Suprapubic skin (tissue), 4 donors: ENCODE data around the gene HEATR3. TPM values are rescaled to one million over a fixed set of nuclear protein-coding genes. Genes with fewer than 3 reads are reported as not detected.

Experiments
- DNase-seq, 2 donors: peaks; one replicate each; pipeline ENCODE4 v3.0.0-alpha.2; 2019; ENCODE audit warnings: low spot score in 2 of 2
- H3K27ac ChIP-seq: fragments of 200-600 bp; sonication (generic); one replicate; pipeline ENCODE4 v1.5.1; 2019
- H3K27me3 ChIP-seq: fragments of 200-600 bp; sonication (generic); one replicate; pipeline ENCODE4 v1.5.1; 2019
- H3K36me3 ChIP-seq: fragments of 200-600 bp; sonication (generic); one replicate; pipeline ENCODE4 v1.5.1; 2019
- H3K4me1 ChIP-seq: fragments of 200-600 bp; sonication (generic); one replicate; pipeline ENCODE4 v1.5.1; 2019
- H3K4me3 ChIP-seq: fragments of 200-600 bp; sonication (generic); one replicate; pipeline ENCODE4 v1.5.1; 2019; ENCODE audit warnings: mild to moderate bottlenecking
- H3K9me3 ChIP-seq: fragments of 200-600 bp; sonication (generic); one replicate; pipeline ENCODE4 v1.5.1; 2019
- CTCF ChIP-seq, 2 donors: fragments of 200-600 bp in 1 of 2; fragments of 450-650 bp in 1 of 2; sonication (generic) in 1 of 2; IDR thresholded peaks; one replicate each; pipeline ENCODE4 v1.5.1; 2016 to 2019; ENCODE audit warnings: antibody characterized with exemption in 2 of 2, mild to moderate bottlenecking in 1 of 2, moderate library complexity in 1 of 2
- EP300 ChIP-seq: sonication (generic); formaldehyde crosslinking; IDR thresholded peaks from one replicate; pipeline ENCODE4 v1.6.1; 2017; ENCODE audit warnings: antibody characterized with exemption
- POLR2A ChIP-seq, 2 donors: fragments of 450-650 bp; IDR thresholded peaks; one replicate each; pipeline ENCODE4 v1.6.1; 2017; ENCODE audit warnings: antibody characterized with exemption in 2 of 2, mild to moderate bottlenecking in 2 of 2, moderate library complexity in 2 of 2
- POLR2AphosphoS5 ChIP-seq, 3 donors: sonication (generic); formaldehyde crosslinking; IDR thresholded peaks; one replicate each; pipeline ENCODE4 v1.6.1; 2017; ENCODE audit warnings: antibody characterized with exemption in 3 of 3
- WGBS: methylation state at CpG from one replicate; pipeline ENCODE4 v1.1.5; 2018; 5-methylcytosine and 5-hydroxymethylcytosine counted together
- total RNA-seq, 4 donors: library from RNA; depleted of rRNA; stranded (reverse); fragments of >200 nt; gene quantifications; one replicate each; pipeline ENCODE4 v1.1.0, GENCODE V29; 2016

Gene HEATR3
- total RNA-seq, 4 donors from 2014 or later: 12.4 to 19.3 (median 18.5) TPM

DNA sequence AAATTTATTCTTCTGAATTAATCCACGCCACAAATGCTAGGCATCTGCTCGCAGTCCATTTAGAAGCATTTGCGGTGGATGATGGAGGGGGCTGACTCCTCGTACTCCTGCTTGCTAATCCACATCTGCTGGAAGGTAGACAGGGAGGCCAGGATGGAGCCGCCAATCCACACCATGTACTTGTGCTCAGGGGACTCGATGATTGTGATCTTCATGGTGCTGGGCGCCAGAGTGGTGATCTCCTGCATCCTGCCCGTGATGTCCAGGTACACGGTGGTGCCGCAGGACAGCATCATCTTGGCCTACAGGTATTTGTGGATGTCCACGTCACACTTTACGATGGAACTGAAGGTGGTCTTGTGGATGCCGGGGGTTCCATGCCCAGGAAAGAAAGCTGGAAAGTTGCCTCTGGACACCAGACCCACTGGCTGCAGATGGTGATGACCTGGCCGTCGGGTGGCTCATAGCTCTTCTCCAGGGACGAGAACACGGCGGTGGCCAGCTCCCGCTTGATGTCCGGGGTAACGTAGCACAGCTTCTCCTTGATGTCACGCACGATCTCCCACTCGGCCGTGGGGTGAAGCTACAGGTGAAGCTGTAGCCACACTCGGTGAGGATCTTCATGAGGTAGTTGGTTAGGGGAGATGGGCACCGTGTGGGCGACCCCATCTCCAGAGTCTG is 7.5 kb upstream of the HEATR3 start:
- H3K27me3 ChIP-seq: no peaks in the 10 kb centered on the region
- no peak overlapping the region for H3K4me3 ChIP-seq
- DNase-seq: no peak
- H3K4me1 ChIP-seq: no peaks in the 10 kb centered on the region
- no peak for TF ChIP-seq POLR2A (IDR thresholded peaks at IDR 0.05)
- no peak for TF ChIP-seq EP300
- TF ChIP-seq CTCF (IDR thresholded peaks at IDR 0.05): no peak
- H3K27ac ChIP-seq: no peak overlapping the region
- WGBS: 97% methylated on average over 25 of the region's 28 CpGs
- H3K36me3 ChIP-seq: no peaks in the 10 kb centered on the region
- H3K9me3 ChIP-seq: peaks cover 12% of the 10 kb centered on the region

- Histone ChIP-seq H3K9me3 (peaks cover 12% of the 10 kb centered on the region), H3K27ac (no peak overlapping the region), H3K4me3 (no peak overlapping the region), H3K36me3 (no peaks in the 10 kb centered on the region), H3K27me3 (no peaks in the 10 kb centered on the region), H3K4me1 (no peaks in the 10 kb centered on the region)
- no peak for TF ChIP-seq CTCF (IDR thresholded peaks at IDR 0.05)
- TF ChIP-seq POLR2AphosphoS5 (IDR thresholded peaks at IDR 0.05): no peak
- TF ChIP-seq POLR2A (IDR thresholded peaks at IDR 0.05): no peak
- no peak for TF ChIP-seq EP300
- no peak for DNase-seq
- 83% methylated on average over 10 of the region's 10 CpGs for WGBS
Measured at GRCh38 chr16:50059111-50059510, 6.7 kb upstream of the HEATR3 start.

DNA sequence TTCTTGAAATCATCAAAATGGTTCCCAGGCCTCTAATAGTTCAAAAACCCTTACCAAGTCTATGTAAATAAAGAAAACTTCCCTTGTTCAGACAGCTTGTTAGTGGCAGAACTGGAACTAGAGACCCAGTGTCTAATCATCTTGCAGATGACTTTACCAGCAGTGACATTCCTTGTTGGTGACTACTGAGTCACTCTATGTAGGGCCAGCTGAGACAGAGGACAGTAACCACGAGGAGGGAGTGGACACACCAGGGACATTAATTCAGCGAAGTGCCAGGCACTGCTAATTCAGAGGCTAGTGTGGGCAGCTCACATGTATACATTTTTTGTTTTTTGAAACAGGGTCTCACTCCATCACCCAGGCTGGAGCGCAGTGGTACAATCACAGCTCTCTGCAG is 6.1 kb upstream of the HEATR3 start:
- no peak for DNase-seq
- WGBS: 86% methylated on average over 3 of the region's 3 CpGs
- peaks cover 12% of the 10 kb centered on the region for H3K9me3 ChIP-seq
- H3K4me1 ChIP-seq: no peaks in the 10 kb centered on the region
- TF ChIP-seq CTCF (IDR thresholded peaks at IDR 0.05): no peak
- no peak for TF ChIP-seq POLR2AphosphoS5 (IDR thresholded peaks at IDR 0.05)
- no peak for TF ChIP-seq EP300
- no peak for TF ChIP-seq POLR2A (IDR thresholded peaks at IDR 0.05)
- H3K4me3 ChIP-seq: no peak overlapping the region
- no peaks in the 10 kb centered on the region for H3K36me3 ChIP-seq
- no peaks in the 10 kb centered on the region for H3K27me3 ChIP-seq
- H3K27ac ChIP-seq: no peak overlapping the region

- Histone ChIP-seq H3K9me3 (peaks cover 4% of the 10 kb centered on the region), H3K4me3 (no peak overlapping the region), H3K4me1 (no peaks in the 10 kb centered on the region), H3K27me3 (no peaks in the 10 kb centered on the region), H3K36me3 (no peaks in the 10 kb centered on the region), H3K27ac (no peak overlapping the region)
- 0% methylated on average over 1 of the region's 1 CpG for WGBS
- no peak for DNase-seq
- TF ChIP-seq EP300: no peak
- TF ChIP-seq CTCF (IDR thresholded peaks at IDR 0.05): no peak
- TF ChIP-seq POLR2AphosphoS5 (IDR thresholded peaks at IDR 0.05): no peak
Measured at GRCh38 chr16:50061326-50061725, 4.4 kb upstream of the HEATR3 start.

- Histone ChIP-seq H3K27me3 (no peaks in the 10 kb centered on the region), H3K4me3 (peak overlapping the region; percentile 87), H3K4me1 (peaks cover 19% of the 10 kb centered on the region), H3K36me3 (peaks cover under 1% of the 10 kb centered on the region), H3K27ac (no peak overlapping the region), H3K9me3 (no peaks in the 10 kb centered on the region)
- no peak for DNase-seq
- TF ChIP-seq CTCF (IDR thresholded peaks at IDR 0.05) (no peak), POLR2A (IDR thresholded peaks at IDR 0.05) (no peak), POLR2AphosphoS5 (IDR thresholded peaks at IDR 0.05) (no peak), EP300 (no peak)
- WGBS: 84% methylated on average over 8 of the region's 8 CpGs
Measured at GRCh38 chr16:50065241-50065623, 538 bp upstream of the HEATR3 start.
